Spleen (tissue), 7 donors: ENCODE data around the gene WBP1L.

Experiments used
- CTCF ChIP-seq, 11 experiments: fragments of 200-600 bp in 7 of 11; fragments of 450-650 bp in 4 of 11; sonication (generic) in 4 of 11; IDR thresholded peaks in 8 of 11; conservative IDR thresholded peaks in 3 of 11; 1 replicate in 7 of 11; 2 replicates in 4 of 11; pipeline versions ENCODE4 v1.4.0 to v1.8.0; 2016 to 2021; ENCODE audit warnings: antibody characterized with exemption in 11 of 11, inconsistent platforms in 4 of 11, mild to moderate bottlenecking in 1 of 11
- POLR2A ChIP-seq, 3 donors: fragments of 450-650 bp; IDR thresholded peaks; one replicate each; pipeline ENCODE4 v1.5.1; 2017; ENCODE audit warnings: antibody characterized with exemption in 3 of 3, mild to moderate bottlenecking in 1 of 3
- POLR2AphosphoS5 ChIP-seq, 3 donors: sonication (generic); formaldehyde crosslinking; IDR thresholded peaks; one replicate each; pipeline ENCODE4 v1.5.1; 2017; ENCODE audit warnings: antibody characterized with exemption in 3 of 3
- donor health status: DM: no; HTN: no; CAD: no; lungs with moderate emphysema.
- donor health status: DM: no; HTN: no; CAD: no.
- donor health status: DM: no; HTN: no; CAD: no.

DNA sequence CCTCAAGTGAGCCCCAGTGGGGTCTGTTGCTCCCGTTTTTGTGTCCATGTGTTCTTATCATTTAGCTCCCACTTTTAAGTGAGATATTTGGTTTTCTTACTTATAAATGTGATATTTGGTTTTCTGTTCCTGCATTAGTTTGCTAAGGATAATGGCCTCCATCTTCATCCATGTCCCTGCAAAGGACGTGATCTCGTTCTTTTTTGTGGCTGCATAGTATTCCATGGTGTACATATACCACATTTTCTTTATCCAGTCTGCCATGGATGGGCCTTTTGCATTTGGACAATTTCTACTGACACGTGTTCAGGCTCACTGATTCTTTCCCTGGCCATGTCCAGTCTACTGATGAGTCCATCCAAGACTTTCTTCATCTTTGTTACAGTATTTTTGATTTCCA lies 19.8 kb upstream of the WBP1L start:
- TF ChIP-seq CTCF (IDR thresholded peaks at IDR 0.05 in 8 of 11, conservative IDR thresholded peaks at IDR 0.05 in 3 of 11) (no peak), POLR2A (IDR thresholded peaks at IDR 0.05) (no peak), POLR2AphosphoS5 (IDR thresholded peaks at IDR 0.05) (no peak)
